ENCODE measurements around the gene SLFN12L.

DNA sequence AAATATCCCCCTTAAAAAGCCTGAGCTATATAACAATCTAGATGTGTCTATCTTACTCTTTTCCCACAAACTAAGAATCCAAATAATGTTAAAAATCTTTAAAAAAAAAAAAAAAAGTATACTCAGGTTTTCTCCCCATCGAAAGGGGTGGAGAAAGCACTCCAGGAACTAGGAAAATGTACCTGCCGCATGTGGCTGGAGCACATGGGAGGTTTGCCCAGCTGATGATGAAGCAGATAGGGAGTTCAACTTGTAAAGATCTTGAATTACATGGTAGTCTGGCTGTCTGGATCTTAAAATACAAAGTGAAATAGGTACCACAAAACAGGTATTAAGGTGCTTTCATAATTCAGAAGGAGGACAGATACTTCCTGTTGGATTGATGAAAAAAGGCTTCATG lies 31.9 kb upstream of the SLFN12L start:
- TF ChIP-seq, protein P1, sequence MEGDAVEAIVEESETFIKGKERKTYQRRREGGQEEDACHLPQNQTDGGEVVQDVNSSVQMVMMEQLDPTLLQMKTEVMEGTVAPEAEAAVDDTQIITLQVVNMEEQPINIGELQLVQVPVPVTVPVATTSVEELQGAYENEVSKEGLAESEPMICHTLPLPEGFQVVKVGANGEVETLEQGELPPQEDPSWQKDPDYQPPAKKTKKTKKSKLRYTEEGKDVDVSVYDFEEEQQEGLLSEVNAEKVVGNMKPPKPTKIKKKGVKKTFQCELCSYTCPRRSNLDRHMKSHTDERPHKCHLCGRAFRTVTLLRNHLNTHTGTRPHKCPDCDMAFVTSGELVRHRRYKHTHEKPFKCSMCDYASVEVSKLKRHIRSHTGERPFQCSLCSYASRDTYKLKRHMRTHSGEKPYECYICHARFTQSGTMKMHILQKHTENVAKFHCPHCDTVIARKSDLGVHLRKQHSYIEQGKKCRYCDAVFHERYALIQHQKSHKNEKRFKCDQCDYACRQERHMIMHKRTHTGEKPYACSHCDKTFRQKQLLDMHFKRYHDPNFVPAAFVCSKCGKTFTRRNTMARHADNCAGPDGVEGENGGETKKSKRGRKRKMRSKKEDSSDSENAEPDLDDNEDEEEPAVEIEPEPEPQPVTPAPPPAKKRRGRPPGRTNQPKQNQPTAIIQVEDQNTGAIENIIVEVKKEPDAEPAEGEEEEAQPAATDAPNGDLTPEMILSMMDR (IDR thresholded peaks at IDR 0.05), result no peak
- TF ChIP-seq POLR2A (IDR thresholded peaks at IDR 0.05), result no peak
